ENCODE results near the gene ZNF614.
"Not testable (repeated sequence)": the region's sequence is repeated elsewhere in the genome, so short reads cannot be mapped to it uniquely, and the experiment has no call there.

ZNF614 gene

DNA sequence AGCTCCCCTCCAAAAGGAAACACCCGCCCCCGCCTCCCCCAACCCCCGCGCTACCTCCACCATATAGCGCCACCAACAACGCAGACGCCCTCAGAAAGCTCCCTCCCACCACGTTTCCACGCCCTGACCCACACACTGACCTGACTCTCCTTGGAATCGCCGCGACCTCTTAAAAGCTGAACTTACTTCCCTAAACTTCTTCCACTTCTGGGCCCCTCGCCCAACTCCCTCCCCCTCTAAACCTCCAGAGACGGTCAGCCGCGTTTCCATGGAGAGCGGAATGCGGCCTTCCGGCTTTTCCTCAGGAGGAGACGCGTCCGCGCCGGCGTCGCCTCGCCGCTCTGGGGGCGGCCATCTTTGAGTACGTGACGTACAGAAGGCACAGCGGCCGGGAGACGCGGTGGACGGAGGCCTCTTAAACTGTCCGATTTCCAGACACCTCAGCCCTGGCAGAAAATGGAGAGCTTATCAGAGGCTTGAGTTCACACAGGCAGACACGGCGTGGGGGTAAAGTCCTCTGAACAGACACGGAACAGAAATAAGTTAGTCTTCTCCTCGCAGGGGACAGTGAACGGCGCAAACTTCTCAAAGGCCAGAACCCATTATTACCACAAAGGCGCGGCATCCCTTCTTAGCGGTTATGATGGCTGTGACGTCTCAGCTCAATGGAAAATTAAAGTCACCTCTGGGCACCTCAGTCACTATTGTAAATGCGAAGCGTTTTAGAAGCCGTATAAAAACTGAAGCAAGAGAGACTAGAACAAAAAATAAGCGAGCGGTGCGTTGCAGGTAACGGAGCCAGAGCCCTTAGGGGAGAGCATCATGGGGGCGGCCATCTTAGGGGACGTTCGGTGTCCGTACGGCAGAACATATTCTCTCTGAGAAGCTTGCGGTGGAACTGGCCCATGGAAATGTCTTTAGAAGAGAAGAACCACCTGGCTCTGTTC lies 20.6 kb upstream of the ZNF614 start, which contains the start of gene ZNF432:
TSS of gene ZNF432 (minus strand) at position 284 of the 947 bp plus-strand sequence. CDS start 1,970 bp downstream, outside the sequence.
- peaks cover 98% of the 10 kb centered on the region for H3K9me3 Mint-ChIP-seq
- TF ChIP-seq, protein P1, sequence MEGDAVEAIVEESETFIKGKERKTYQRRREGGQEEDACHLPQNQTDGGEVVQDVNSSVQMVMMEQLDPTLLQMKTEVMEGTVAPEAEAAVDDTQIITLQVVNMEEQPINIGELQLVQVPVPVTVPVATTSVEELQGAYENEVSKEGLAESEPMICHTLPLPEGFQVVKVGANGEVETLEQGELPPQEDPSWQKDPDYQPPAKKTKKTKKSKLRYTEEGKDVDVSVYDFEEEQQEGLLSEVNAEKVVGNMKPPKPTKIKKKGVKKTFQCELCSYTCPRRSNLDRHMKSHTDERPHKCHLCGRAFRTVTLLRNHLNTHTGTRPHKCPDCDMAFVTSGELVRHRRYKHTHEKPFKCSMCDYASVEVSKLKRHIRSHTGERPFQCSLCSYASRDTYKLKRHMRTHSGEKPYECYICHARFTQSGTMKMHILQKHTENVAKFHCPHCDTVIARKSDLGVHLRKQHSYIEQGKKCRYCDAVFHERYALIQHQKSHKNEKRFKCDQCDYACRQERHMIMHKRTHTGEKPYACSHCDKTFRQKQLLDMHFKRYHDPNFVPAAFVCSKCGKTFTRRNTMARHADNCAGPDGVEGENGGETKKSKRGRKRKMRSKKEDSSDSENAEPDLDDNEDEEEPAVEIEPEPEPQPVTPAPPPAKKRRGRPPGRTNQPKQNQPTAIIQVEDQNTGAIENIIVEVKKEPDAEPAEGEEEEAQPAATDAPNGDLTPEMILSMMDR (IDR thresholded peaks at IDR 0.05), result no peak
- H3K36me3 Mint-ChIP-seq (ENCODE audit: low read depth), result peaks cover 89% of the 10 kb centered on the region
- H3K27me3 Mint-ChIP-seq (ENCODE audit: low read depth, poor library complexity), result peaks cover 3% of the 10 kb centered on the region
- H3K4me3 Mint-ChIP-seq, result peak within 1 kb of the TSS; percentile 94
- DNase-seq, result peak; percentile 90
- peak within 1 kb of the TSS; percentile 99 for H3K27ac Mint-ChIP-seq
- peaks cover 15% of the 10 kb centered on the region for H3K4me1 Mint-ChIP-seq

DNA sequence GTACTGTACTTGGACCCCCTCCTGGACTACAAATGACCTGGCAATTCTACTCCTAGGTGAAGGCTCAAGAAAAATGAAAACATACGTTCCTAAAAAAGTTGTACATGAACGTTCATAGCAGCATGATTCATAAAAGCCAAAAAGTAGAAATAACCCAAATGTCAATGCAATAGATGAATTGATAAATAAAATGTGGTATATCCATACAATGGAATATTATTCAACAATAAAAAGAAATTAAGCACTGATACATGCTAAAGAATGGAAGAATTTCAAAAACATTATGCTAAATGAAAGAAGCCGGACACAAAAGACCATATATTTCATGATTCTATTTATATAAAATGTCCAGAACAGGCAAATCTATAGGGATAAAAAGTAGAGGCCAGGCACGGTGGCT lies 11.0 kb upstream of the ZNF614 start:
- Mint-ChIP-seq H3K27me3 (ENCODE audit: low read depth, poor library complexity) (peaks cover 11% of the 10 kb centered on the region), H3K27ac (no peak overlapping the region), H3K4me3 (no peak overlapping the region), H3K9me3 (peaks cover 97% of the 10 kb centered on the region), H3K4me1 (no peaks in the 10 kb centered on the region), H3K36me3 (ENCODE audit: low read depth) (peaks cover 98% of the 10 kb centered on the region)
- TF ChIP-seq, protein P1 (IDR thresholded peaks at IDR 0.05), result no peak
- no peak for DNase-seq

DNA sequence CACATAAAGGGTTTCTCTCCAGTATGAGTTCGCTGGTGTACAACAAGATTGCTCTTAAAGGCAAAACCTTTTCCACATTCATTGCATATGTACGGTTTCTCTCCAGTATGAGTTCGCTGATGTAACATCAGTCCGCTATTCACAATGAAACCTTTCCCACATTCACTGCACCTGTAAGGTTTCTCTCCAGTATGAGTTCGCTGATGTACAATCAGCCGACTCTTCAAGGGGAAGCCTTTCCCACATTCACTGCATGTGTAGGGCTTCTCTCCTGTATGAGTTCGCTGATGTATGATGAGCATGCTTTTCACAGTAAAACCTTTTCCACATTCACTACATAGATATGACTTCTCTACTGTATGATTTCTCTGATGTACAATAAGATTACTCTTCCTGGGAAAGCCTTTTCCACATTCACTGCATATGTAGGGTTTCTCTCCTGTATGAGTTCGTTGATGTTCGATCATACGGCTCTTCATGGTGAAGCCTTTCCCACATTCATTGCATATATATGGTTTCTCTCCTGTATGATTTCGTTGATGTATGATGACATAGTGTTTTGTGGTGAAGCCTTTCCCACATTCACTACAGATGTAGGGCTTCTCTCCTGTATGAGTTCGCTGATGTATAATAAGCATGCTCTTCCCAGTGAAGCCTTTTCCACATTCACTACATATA lies 6.0 kb upstream of the ZNF614 start:
- Mint-ChIP-seq H3K36me3 (ENCODE audit: low read depth) (peaks cover 100% of the 10 kb centered on the region), H3K9me3 (peaks cover 100% of the 10 kb centered on the region), H3K4me1 (no peaks in the 10 kb centered on the region), H3K4me3 (no peak overlapping the region), H3K27me3 (ENCODE audit: low read depth, poor library complexity) (peaks cover 14% of the 10 kb centered on the region), H3K27ac (no peak overlapping the region)
- TF ChIP-seq, protein P1 (IDR thresholded peaks at IDR 0.05), result no peak
- DNase-seq, result no peak

DNA sequence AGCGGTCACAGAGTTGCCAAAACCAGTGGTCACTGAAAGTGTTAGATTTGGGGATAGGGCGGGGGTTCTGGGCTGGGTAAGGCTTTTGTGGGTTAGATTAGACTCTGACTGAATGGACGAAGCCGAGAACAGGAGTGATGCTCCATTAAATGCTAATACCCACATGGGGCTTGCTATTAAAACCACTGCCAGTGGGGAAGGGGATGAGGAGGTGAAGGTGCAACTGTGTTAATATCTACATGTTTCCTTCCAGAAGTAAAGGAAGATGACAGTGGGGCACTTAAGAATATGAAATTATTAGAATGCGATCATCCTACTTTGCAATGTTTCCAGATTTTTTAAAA lies 573 bp upstream of the ZNF614 start:
- Mint-ChIP-seq H3K36me3 (ENCODE audit: low read depth) (peaks cover 100% of the 10 kb centered on the region), H3K4me3 (peak overlapping the region; percentile 92), H3K27ac (peak overlapping the region; percentile 99), H3K27me3 (ENCODE audit: low read depth, poor library complexity) (peaks cover 7% of the 10 kb centered on the region), H3K9me3 (peaks cover 100% of the 10 kb centered on the region), H3K4me1 (peaks cover 21% of the 10 kb centered on the region)
- TF ChIP-seq, protein P1 (IDR thresholded peaks at IDR 0.05), result no peak
- DNase-seq, result no peak

DNA sequence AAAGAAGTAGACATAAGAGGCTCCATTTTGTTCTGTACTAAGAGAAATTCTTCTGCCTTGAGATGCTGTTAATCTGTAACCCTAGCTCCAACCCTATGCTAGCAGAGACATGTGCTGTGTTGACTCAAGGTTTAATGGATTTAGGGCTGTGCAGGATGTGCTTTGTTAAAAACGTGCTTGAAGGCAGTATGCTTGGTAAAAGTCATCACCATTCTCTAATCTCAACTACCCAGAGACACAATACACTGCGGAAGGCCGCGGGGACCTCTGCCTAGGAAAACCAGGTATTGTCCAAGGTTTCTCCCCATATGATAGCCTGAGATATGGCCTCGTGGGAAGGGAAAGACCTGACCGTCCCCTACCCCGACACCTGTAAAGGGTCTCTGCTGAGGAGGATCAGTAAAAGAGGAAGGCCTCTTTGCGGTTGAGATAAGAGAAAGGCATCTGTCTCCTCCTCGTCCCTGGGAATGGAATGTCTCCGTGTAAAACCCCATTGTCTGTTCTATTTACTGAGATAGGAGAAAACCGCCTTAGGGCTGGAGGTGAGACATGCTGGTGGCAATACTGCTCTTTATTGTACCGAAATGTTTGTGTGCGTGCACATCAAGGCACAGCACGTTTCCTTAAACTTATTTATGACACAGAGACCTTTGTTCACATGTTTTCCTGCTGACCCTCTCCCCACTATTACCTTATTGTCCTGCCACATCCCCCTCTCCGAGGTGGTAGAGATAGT lies 1.8 kb downstream of the ZNF614 start:
- H3K4me3 Mint-ChIP-seq, result peak overlapping the region; percentile 92
- not testable (repeated sequence) for H3K27ac Mint-ChIP-seq; H3K27me3 Mint-ChIP-seq (ENCODE audit: low read depth, poor library complexity); DNase-seq
- peaks cover 98% of the 10 kb centered on the region for H3K9me3 Mint-ChIP-seq
- peaks cover 100% of the 10 kb centered on the region for H3K36me3 Mint-ChIP-seq (ENCODE audit: low read depth)
- H3K4me1 Mint-ChIP-seq, result peaks cover 21% of the 10 kb centered on the region

DNA sequence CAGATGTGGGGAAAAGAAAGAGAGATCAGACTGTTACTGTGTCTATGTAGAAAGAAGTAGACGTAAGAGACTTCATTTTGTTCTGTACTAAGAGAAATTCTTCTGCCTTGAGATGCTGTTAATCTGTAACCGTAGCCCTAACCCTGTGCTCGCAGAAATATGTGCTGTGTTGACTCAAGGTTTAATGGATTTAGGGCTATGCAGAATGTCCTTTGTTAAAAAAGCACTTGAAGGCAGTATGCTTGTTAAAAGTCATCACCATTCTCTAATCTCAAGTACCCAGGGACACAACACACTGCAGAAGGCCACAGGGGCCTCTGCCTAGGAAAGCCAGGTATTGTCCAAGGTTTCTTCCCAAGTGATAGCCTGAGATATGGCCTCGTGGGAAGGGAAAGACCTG lies 3.7 kb downstream of the ZNF614 start:
- not testable (repeated sequence) for H3K27ac Mint-ChIP-seq
- H3K9me3 Mint-ChIP-seq, result peaks cover 98% of the 10 kb centered on the region

More for the DNA sequence above, 3.7 kb downstream of the ZNF614 start:
- Mint-ChIP-seq H3K27me3 (ENCODE audit: low read depth, poor library complexity) (peaks cover 12% of the 10 kb centered on the region), H3K36me3 (ENCODE audit: low read depth) (peaks cover 100% of the 10 kb centered on the region), H3K4me1 (peaks cover 21% of the 10 kb centered on the region)
- not testable (repeated sequence) for DNase-seq, H3K4me3 Mint-ChIP-seq
